OCI-LY7 (cell line): ENCODE measurements around the gene EFCAB5. TPM values are rescaled to one million over a fixed set of nuclear protein-coding genes. Genes with fewer than 3 reads are reported as not detected.
"Not testable (repeated sequence)": the region's sequence is repeated elsewhere in the genome, so short reads cannot be mapped to it uniquely, and the experiment has no call there.

ENCODE experiments used
- BruUV-seq: library from RNA; stranded (reverse); fragments of 400-500 nt; replicated peaks from 2 replicates; lab custom pipeline; 2021; lab: Mats Ljungman, UMichigan
- CTCF ChIA-PET: fragments of 300-600 bp; sonication (Branson Sonifier 250); formaldehyde crosslinking; loops from one replicate; lab custom pipeline; 2022; ENCODE audit warnings: antibody characterized with exemption; ENCODE audit not compliant: unreplicated experiment; lab: Charles Lee
- POLR2A ChIA-PET: fragments of 300-600 bp; sonication (Branson Sonifier 250); formaldehyde crosslinking; loops from one replicate; lab custom pipeline; 2022; ENCODE audit warnings: antibody characterized with exemption; lab: Charles Lee
- DNase-seq: peaks from one replicate; pipeline ENCODE4 v3.0.0-alpha.2; 2015; ENCODE audit warnings: low spot score
- H2AFZ ChIP-seq: fragments of 200-600 bp; sonication (generic), shearing (Covaris generic); 2 replicates; pipeline ENCODE4 v1.6.1; 2014; ENCODE audit warnings: mild to moderate bottlenecking, antibody characterized with exemption, low read length, moderate library complexity
- H3K27ac ChIP-seq: fragments of 200-600 bp; sonication (generic); 2 replicates; pipeline ENCODE4 v1.5.1; 2014; ENCODE audit warnings: mixed run types, low read depth, mild to moderate bottlenecking, moderate library complexity, low read length, inconsistent platforms; ENCODE audit not compliant: poor library complexity, severe bottlenecking
- H3K36me3 ChIP-seq: fragments of 200-600 bp; sonication (generic); 2 replicates; pipeline ENCODE4 v1.6.1; 2014; ENCODE audit warnings: mild to moderate bottlenecking, antibody characterized with exemption, low read length, moderate library complexity, mixed read lengths; ENCODE audit not compliant: insufficient read depth
- H3K4me1 ChIP-seq: fragments of 200-600 bp; sonication (generic); 2 replicates; pipeline ENCODE4 v1.5.1; 2014; ENCODE audit warnings: mild to moderate bottlenecking, low read length; ENCODE audit not compliant: insufficient read depth, poor library complexity, severe bottlenecking
- H3K4me2 ChIP-seq: fragments of 200-600 bp; sonication (generic); 2 replicates; pipeline ENCODE4 v1.6.1; 2014; ENCODE audit warnings: mild to moderate bottlenecking, low read length
- H3K4me3 ChIP-seq: fragments of 200-600 bp; sonication (generic); 2 replicates; pipeline ENCODE4 v1.5.1; 2014; ENCODE audit warnings: mild to moderate bottlenecking, low read depth, low read length; ENCODE audit not compliant: poor library complexity, severe bottlenecking
- H3K79me2 ChIP-seq: fragments of 200-600 bp; sonication (generic); 2 replicates; pipeline ENCODE4 v1.6.1; 2016; ENCODE audit warnings: low read depth, mild to moderate bottlenecking, low read length, moderate library complexity, mixed read lengths; ENCODE audit not compliant: insufficient read depth
- H3K9me2 ChIP-seq: fragments of 200-600 bp; sonication (generic); 2 replicates; pipeline ENCODE4 v1.6.1; 2016; ENCODE audit warnings: mild to moderate bottlenecking, low read length, mixed read lengths; ENCODE audit not compliant: insufficient read depth
- H3K9me3 ChIP-seq: fragments of 200-600 bp; sonication (generic); 2 replicates; pipeline ENCODE4 v1.6.1; 2014; ENCODE audit warnings: mild to moderate bottlenecking, mixed run types, low read length, mixed read lengths
- H4K20me1 ChIP-seq: fragments of 200-600 bp; sonication (generic); 2 replicates; pipeline ENCODE4 v1.6.1; 2014; ENCODE audit warnings: mild to moderate bottlenecking, antibody characterized with exemption, low read length, moderate library complexity, mixed read lengths; ENCODE audit not compliant: insufficient read depth
- EZH2phosphoT487 ChIP-seq: fragments of 200-600 bp; sonication (generic); IDR thresholded peaks from 2 replicates; pipeline ENCODE4 v1.6.1; 2018; ENCODE audit warnings: low read depth, borderline replicate concordance, mild to moderate bottlenecking, mixed run types, antibody characterized with exemption, low read length, moderate library complexity, mixed read lengths
- intact Hi-C: fragments of 100-400 bp; cut with micrococcal nuclease; formaldehyde crosslinking; loops from one replicate; pipeline ENCODE4 v1.10.0; 2022; ENCODE audit not compliant: unreplicated experiment
- total RNA-seq, 2 experiments: library from RNA; depleted of rRNA in 1 of 2; stranded (reverse); fragments of >200 nt in 1 of 2; shearing (Covaris generic) in 1 of 2; gene quantifications; 2 replicates each; pipeline ENCODE4 v1.2.3, GENCODE V29; 2014 to 2022
- TF ChIP-seq, protein P1 (sequence below): fragments of 200-600 bp; sonication (generic); conservative IDR thresholded peaks from 2 replicates; pipeline ENCODE4 v1.5.1; 2014; ENCODE audit warnings: mild to moderate bottlenecking, antibody characterized with exemption, low read length, moderate library complexity, mixed read lengths

Gene EFCAB5
- total RNA-seq, 2 experiments from 2014 or later, result 1.9 to 2.2 TPM

- peaks cover 57% of the 10 kb centered on the region for H3K79me2 ChIP-seq
- peak; percentile 95 for DNase-seq
- TSS peak; percentile 69 for BruUV-seq
- 0 out of 2 replicates have a peak, but pooled peaks cover 8% of the 10 kb centered on the region for H4K20me1 ChIP-seq
- H3K9me3 ChIP-seq, result no peaks in the 10 kb centered on the region
- H3K4me3 ChIP-seq, result peak within 1 kb of the TSS; percentile 88
- peak within 1 kb of the TSS; percentile 75 for H3K27ac ChIP-seq
- TF ChIP-seq EZH2phosphoT487, result no peak
- TF ChIP-seq, protein P1, sequence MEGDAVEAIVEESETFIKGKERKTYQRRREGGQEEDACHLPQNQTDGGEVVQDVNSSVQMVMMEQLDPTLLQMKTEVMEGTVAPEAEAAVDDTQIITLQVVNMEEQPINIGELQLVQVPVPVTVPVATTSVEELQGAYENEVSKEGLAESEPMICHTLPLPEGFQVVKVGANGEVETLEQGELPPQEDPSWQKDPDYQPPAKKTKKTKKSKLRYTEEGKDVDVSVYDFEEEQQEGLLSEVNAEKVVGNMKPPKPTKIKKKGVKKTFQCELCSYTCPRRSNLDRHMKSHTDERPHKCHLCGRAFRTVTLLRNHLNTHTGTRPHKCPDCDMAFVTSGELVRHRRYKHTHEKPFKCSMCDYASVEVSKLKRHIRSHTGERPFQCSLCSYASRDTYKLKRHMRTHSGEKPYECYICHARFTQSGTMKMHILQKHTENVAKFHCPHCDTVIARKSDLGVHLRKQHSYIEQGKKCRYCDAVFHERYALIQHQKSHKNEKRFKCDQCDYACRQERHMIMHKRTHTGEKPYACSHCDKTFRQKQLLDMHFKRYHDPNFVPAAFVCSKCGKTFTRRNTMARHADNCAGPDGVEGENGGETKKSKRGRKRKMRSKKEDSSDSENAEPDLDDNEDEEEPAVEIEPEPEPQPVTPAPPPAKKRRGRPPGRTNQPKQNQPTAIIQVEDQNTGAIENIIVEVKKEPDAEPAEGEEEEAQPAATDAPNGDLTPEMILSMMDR, result no peak
- H2AFZ ChIP-seq, result peak within 1 kb of the TSS; percentile 95
- peak within 1 kb of the TSS; percentile 91 for H3K4me2 ChIP-seq
- intact Hi-C loops, result loop anchor here (2.0 kb wide), 1 partner anchor 216 kb away; no protein-coding TSS in a partner anchor
- H3K36me3 ChIP-seq, result peaks cover 37% of the 10 kb centered on the region
- no peaks in the 10 kb centered on the region for H3K9me2 ChIP-seq
- POLR2A ChIA-PET, result interaction anchor here (0.5 to 1.5 kb wide), 5 partner anchors 14 to 720 kb away, joined by 3 to 5 read pairs (median 3); partner anchors contain the start of gene BLMH
- H3K4me1 ChIP-seq, result peaks cover 26% of the 10 kb centered on the region
- CTCF ChIA-PET, result interaction anchor here (1.1 kb wide), 1 partner anchor 12 kb away, joined by 4 read pairs; no protein-coding TSS in a partner anchor
Observed at GRCh38 chr17:30116661-30117551, 175.5 kb downstream of the EFCAB5 start, which contains the start of gene NSRP1. Gene NSRP1, plus strand, starts transcription at chr17:30116816. Its CDS starts 28 bp downstream, at chr17:30116844.

GRCh38 chr17:30117675-30118081 is 176.2 kb downstream of the EFCAB5 start:
- BruUV-seq, result no TSS peak
- Histone ChIP-seq H3K4me2 (peak overlapping the region; percentile 91), H2AFZ (peak overlapping the region; percentile 95; the same call in 1 of the 2 replicates), H4K20me1 (0 out of 2 replicates have a peak, but pooled peaks cover 8% of the 10 kb centered on the region), H3K79me2 (peaks cover 62% of the 10 kb centered on the region), H3K9me3 (no peaks in the 10 kb centered on the region), H3K4me1 (peaks cover 26% of the 10 kb centered on the region), H3K4me3 (peak overlapping the region; percentile 88), H3K36me3 (peaks cover 44% of the 10 kb centered on the region), H3K27ac (peak overlapping the region; percentile 75), H3K9me2 (no peaks in the 10 kb centered on the region)
- intact Hi-C loops, result loop anchor here (2.0 kb wide), 1 partner anchor 215 kb away; no protein-coding TSS in a partner anchor
- no peak for TF ChIP-seq EZH2phosphoT487
- TF ChIP-seq, protein P1, result no peak
- CTCF ChIA-PET, result interaction anchor here (1.1 kb wide), 1 partner anchor 13 kb away, joined by 4 read pairs; no protein-coding TSS in a partner anchor
- no peak for DNase-seq
- POLR2A ChIA-PET, result interaction anchor here (0.5 to 1.5 kb wide), 9 partner anchors 12 to 721 kb away, joined by 3 to 6 read pairs (median 3); partner anchors contain the start of gene BLMH

DNA sequence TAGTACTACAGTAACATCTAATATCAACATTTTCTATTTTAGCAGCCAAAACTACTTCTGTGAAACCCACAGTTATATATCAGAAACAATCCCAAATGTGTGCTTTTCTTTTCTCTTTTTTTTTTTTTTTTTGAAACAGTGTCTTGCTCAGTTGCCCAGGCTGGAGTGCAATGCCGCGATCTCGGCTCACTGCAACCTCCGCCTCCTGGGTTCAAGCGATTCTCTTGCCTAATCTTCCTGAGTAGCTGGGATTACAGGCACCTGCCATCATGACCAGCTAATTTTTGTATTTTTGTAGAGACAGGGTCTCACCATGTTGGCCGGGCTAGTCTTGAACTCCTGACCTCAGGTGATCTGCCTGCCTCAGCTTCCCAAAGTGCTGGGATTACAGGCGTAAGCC is 177.2 kb downstream of the EFCAB5 start:
- intact Hi-C loops, H4K20me1 ChIP-seq, DNase-seq, H2AFZ ChIP-seq, BruUV-seq, H3K27ac ChIP-seq, H3K9me3 ChIP-seq, H3K9me2 ChIP-seq, CTCF ChIA-PET: not testable (repeated sequence)
- peaks cover 26% of the 10 kb centered on the region for H3K4me1 ChIP-seq
- H3K79me2 ChIP-seq, result peaks cover 72% of the 10 kb centered on the region
- H3K36me3 ChIP-seq, result peaks cover 53% of the 10 kb centered on the region
- POLR2A ChIA-PET, result interaction anchor here (0.5 to 1.5 kb wide), 7 partner anchors 13 to 245 kb away, joined by 3 to 4 read pairs (median 3); partner anchors contain the start of gene BLMH
- peak overlapping the region; percentile 88 for H3K4me3 ChIP-seq
- peak overlapping the region; percentile 91 for H3K4me2 ChIP-seq
